Dedifferentiated amniotic fluid mesenchymal stem cell (primary cell): ENCODE measurements around the gene TMEM47.

Experiments used
- DNase-seq: peaks from one replicate; pipeline ENCODE4 v3.0.0-alpha.2; 2016; ENCODE audit errors: extremely low spot score

Gene TMEM47

DNA sequence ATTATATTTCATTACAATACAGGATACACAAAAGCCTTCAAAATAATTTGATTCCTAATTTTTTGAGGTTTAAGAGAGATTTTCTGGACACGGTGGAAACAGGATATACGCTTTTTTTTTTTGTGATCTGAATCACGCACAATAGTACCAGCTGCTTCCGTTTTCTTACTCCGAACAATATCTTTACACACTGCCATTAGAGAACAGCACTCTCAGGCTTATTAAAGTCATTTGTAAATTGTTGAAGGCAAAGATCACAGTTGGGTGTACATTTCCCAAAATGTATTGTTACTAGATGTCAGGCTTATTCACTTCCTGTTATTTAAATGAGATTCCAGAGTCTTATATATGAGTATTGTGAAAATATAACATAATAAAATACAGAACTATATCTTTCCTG lies 71.5 kb downstream of the TMEM47 start:
- no peak for DNase-seq

GRCh38 chrX:34584781-34585180 lies 72.3 kb downstream of the TMEM47 start:
- DNase-seq = no peak

- no peak for DNase-seq
Observed at GRCh38 chrX:34580069-34580468, 77.0 kb downstream of the TMEM47 start.

GRCh38 chrX:34578237-34578636 lies 78.8 kb downstream of the TMEM47 start:
- peak; percentile 53 for DNase-seq
